ENCODE measurements around the gene CPED1. TPM values are rescaled to one million over a fixed set of nuclear protein-coding genes. Genes with fewer than 3 reads are reported as not detected.

The CPED1 gene
- total RNA-seq, 1 donor from 2014 or later = not detected

DNA sequence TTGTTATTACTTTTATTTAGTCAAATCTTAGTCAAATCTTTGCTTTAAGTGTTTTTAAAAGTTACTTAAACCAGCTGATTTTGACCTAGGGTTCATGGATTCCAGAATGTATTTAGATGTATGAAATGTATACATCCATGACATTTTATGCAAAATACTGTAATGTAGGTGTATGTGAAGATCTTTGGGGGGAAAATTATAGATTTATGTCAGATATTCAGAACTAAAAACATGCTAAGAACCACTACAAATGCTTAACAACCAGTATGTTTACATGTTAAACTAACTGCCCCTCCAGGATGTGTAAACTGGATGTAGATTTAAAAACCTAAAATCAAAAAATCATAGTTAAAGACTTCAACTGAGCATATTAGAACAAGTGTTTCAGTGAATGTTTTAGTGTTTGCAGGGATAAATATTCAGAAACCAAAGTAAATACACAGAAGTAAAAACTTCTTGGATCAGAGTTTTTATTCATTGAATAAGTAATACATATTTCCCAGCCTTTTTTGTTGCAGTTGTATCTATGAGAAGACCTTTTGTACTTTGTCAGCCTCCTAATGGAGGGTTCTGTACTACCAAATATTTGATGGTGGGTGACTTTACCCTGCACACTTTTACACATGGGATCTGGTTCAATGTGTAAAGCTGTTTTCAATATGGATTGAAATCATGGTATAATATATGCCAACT, 3.9 kb downstream of the CPED1 start:
- Mint-ChIP-seq H3K4me3 (ENCODE audit: unreplicated experiment) (no peak overlapping the region), H3K27ac (ENCODE audit: unreplicated experiment) (no peak overlapping the region), H3K4me1 (ENCODE audit: low read depth, unreplicated experiment) (peaks cover 2% of the 10 kb centered on the region), H3K27me3 (ENCODE audit: unreplicated experiment) (peaks cover 1% of the 10 kb centered on the region), H3K36me3 (ENCODE audit: unreplicated experiment) (no peaks in the 10 kb centered on the region), H3K9me3 (ENCODE audit: unreplicated experiment) (no peaks in the 10 kb centered on the region)
- no peak for DNase-seq
- TF ChIP-seq CTCF (IDR thresholded peaks at IDR 0.05; ENCODE audit: partially characterized antibody, unreplicated experiment) = no peak

GRCh38 chr7:120992965-120993494, 4.5 kb downstream of the CPED1 start:
- H3K4me3 Mint-ChIP-seq (ENCODE audit: unreplicated experiment) = no peak overlapping the region
- peaks cover 1% of the 10 kb centered on the region for H3K27me3 Mint-ChIP-seq (ENCODE audit: unreplicated experiment)
- H3K36me3 Mint-ChIP-seq (ENCODE audit: unreplicated experiment) = no peaks in the 10 kb centered on the region
- no peaks in the 10 kb centered on the region for H3K9me3 Mint-ChIP-seq (ENCODE audit: unreplicated experiment)
- DNase-seq = no peak
- no peak for TF ChIP-seq CTCF (IDR thresholded peaks at IDR 0.05; ENCODE audit: partially characterized antibody, unreplicated experiment)
- no peak overlapping the region for H3K27ac Mint-ChIP-seq (ENCODE audit: unreplicated experiment)
- H3K4me1 Mint-ChIP-seq (ENCODE audit: low read depth, unreplicated experiment) = peaks cover 2% of the 10 kb centered on the region

DNA sequence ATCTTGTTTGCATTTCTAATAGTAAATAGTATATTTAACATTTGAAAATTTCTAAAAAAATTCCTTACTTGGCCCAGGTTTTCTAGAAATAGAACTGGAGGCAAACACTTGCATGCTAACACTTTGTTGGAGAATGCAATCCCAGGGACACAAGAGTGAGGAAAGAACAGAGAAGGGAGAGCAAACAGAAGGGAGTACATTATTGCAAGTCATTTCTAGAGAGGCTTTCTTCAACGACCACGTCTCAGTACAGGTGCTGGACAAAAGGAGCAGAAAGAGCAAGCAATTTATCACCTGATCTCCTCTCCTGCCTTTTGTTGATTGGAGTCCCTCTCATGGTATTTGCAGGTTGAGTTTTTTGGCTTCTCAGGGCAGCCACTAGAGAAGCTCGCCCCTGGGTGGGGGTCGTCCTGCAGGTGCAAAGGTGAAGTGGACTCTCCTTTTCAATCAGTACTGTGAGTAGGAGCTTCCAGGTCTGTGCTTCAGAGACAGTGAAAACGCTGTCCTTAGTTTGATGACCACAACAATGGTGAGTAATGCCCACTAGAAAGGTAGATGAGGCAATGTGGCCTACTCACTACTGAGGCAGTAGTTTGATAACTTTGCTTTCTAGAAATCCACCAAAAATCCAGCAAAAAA, 5.2 kb downstream of the CPED1 start:
- H3K27me3 Mint-ChIP-seq (ENCODE audit: unreplicated experiment) = peaks cover under 1% of the 10 kb centered on the region
- no peak for TF ChIP-seq CTCF (IDR thresholded peaks at IDR 0.05; ENCODE audit: partially characterized antibody, unreplicated experiment)
- peaks cover 2% of the 10 kb centered on the region for H3K4me1 Mint-ChIP-seq (ENCODE audit: low read depth, unreplicated experiment)
- DNase-seq = no peak
- H3K27ac Mint-ChIP-seq (ENCODE audit: unreplicated experiment) = no peak overlapping the region
- no peaks in the 10 kb centered on the region for H3K9me3 Mint-ChIP-seq (ENCODE audit: unreplicated experiment)
- H3K4me3 Mint-ChIP-seq (ENCODE audit: unreplicated experiment) = no peak overlapping the region
- H3K36me3 Mint-ChIP-seq (ENCODE audit: unreplicated experiment) = no peaks in the 10 kb centered on the region

DNA sequence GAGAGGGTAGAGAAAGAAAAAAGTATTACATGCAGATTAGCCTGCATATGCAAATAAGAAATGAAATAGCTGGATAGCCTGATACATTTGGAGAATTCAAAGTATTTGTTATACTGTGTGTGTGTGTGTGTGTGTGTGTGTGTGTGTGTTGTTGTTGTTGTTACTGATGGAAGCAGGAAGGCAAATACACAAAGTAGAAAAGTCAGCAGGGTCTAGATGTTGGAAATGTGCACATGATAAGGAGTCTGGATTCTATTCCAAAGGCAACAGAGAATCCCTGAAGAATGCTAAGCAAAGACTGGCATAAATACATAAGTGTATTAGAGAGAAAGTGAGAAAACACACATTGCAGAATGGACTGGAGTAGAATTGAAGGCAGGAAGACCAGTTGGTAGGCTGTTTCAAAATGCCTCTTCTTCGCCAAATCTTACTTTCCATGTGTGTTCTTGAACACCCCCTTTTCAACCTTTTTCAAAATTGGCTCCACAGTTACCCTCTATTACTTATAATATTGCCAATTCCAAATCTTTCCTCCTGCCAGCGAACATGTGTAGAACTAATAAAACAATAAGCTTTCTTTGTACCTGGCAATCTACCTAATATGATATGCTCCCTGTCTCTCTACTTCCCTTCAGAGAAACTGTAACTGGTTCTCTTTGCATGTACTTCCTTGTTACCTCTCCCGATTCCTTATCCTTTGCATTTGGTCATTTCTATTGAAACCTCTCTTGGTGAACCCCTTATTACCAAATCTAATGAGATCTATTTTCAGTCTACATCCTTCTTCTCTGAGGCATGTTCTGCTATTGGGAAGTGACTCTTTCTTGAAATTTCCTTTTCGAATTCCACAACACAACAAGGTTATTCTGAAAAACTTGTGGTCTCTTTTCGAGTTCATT, 6.2 kb downstream of the CPED1 start:
- no peak for TF ChIP-seq CTCF (IDR thresholded peaks at IDR 0.05; ENCODE audit: partially characterized antibody, unreplicated experiment)
- Mint-ChIP-seq H3K4me1 (ENCODE audit: low read depth, unreplicated experiment) (no peaks in the 10 kb centered on the region), H3K9me3 (ENCODE audit: unreplicated experiment) (no peaks in the 10 kb centered on the region), H3K27ac (ENCODE audit: unreplicated experiment) (no peak overlapping the region), H3K4me3 (ENCODE audit: unreplicated experiment) (no peak overlapping the region), H3K36me3 (ENCODE audit: unreplicated experiment) (no peaks in the 10 kb centered on the region), H3K27me3 (ENCODE audit: unreplicated experiment) (no peaks in the 10 kb centered on the region)
- no peak for DNase-seq
